Skeletal muscle tissue (tissue), 4 donors: ENCODE results near the gene RBP5. TPM values are rescaled to one million over a fixed set of nuclear protein-coding genes. Genes with fewer than 3 reads are reported as not detected.

ENCODE experiments used
- H3K27ac ChIP-seq: one replicate; pipeline ENCODE4 v1.7.0; 2013; ENCODE audit warnings: mild to moderate bottlenecking, low read depth, low read length, inconsistent platforms
- H3K27me3 ChIP-seq, 3 donors: one replicate each; pipeline ENCODE4 v1.7.0; 2013; ENCODE audit warnings: low read length in 3 of 3; ENCODE audit not compliant: control insufficient read depth in 3 of 3, insufficient read depth in 3 of 3
- H3K36me3 ChIP-seq, 3 donors: one replicate each; pipeline ENCODE4 v1.7.0; 2013; ENCODE audit warnings: low read length in 3 of 3; ENCODE audit not compliant: control insufficient read depth in 3 of 3, insufficient read depth in 3 of 3
- H3K4me1 ChIP-seq, 3 donors: one replicate each; pipeline ENCODE4 v1.7.0; 2013; ENCODE audit warnings: low read length in 3 of 3, mild to moderate bottlenecking in 3 of 3; ENCODE audit not compliant: control insufficient read depth in 3 of 3, insufficient read depth in 3 of 3
- H3K4me3 ChIP-seq, 3 donors: one replicate each; pipeline ENCODE4 v1.7.0; 2013; ENCODE audit warnings: low read length in 3 of 3
- H3K9ac ChIP-seq, 3 donors: one replicate each; pipeline ENCODE4 v1.7.0; 2013; ENCODE audit warnings: low read length in 3 of 3, mild to moderate bottlenecking in 3 of 3, moderate library complexity in 2 of 3, low read depth in 1 of 3
- H3K9me3 ChIP-seq, 3 donors: one replicate each; pipeline ENCODE4 v1.7.0; 2013; ENCODE audit warnings: low read length in 3 of 3; ENCODE audit not compliant: control insufficient read depth in 3 of 3
- total RNA-seq: library from RNA; depleted of rRNA; stranded (reverse); fragments of >200 nt; gene quantifications from one replicate; pipeline ENCODE4 v1.2.3, GENCODE V29; 2014
- donor health status: Osteomylitis.

RBP5 gene
- total RNA-seq, 1 donor from 2014 or later, result not detected

DNA sequence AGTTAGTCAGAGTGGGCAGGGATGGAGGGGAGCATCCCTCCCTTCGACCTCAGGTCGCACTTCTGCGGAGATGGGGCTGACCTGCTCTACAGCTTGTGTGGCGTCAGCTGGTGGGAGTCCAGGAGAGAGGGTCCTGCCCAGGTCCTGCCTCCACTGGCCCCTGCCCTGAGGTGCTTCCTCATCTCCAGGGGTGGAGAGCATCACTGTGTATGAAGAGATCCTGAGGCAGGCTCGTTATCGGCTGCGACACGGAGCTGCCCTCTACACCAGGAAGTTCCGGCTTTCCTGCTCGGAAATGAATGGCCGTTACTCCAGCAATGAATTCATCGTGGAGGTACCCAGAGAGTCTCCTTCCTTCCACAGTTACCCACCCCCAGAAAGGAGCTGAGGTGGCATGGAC, 21.7 kb upstream of the RBP5 start:
- Histone ChIP-seq H3K4me3 (no peak overlapping the region), H3K9ac (no peak overlapping the region), H3K9me3 (no peaks in the 10 kb centered on the region), H3K27me3 (no peaks in the 10 kb centered on the region), H3K4me1 (no peaks in the 10 kb centered on the region), H3K36me3 (peaks cover 7 to 33% (median 12%) of the 10 kb centered on the region in 3 donors), H3K27ac (no peak overlapping the region)

DNA sequence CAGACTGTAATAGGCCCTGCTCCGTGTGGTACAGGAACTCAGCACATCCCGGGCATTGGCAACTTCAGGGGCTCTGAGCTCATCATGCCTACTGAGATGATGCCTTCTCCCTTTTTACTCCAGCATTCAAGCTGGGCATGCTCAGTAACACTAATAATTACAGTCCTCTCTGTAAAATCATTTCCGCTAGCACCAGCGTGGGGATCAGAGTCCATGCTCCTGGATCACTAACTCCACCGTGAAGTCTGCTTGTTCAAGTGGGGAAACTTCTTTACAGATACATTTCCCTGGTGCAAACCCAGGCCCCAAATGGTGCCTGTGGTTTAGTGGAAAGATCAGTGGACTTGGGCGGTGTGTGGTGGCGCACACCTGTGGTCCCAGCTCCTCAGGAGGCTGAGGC, 18.2 kb upstream of the RBP5 start:
- Histone ChIP-seq H3K27me3 (no peaks in the 10 kb centered on the region), H3K36me3 (peaks cover 12 to 33% (median 12%) of the 10 kb centered on the region in 3 donors), H3K27ac (no peak overlapping the region), H3K4me3 (no peak overlapping the region), H3K4me1 (peaks cover 0 to 3% (median 2%) of the 10 kb centered on the region in 3 donors), H3K9ac (no peak overlapping the region), H3K9me3 (no peaks in the 10 kb centered on the region)

DNA sequence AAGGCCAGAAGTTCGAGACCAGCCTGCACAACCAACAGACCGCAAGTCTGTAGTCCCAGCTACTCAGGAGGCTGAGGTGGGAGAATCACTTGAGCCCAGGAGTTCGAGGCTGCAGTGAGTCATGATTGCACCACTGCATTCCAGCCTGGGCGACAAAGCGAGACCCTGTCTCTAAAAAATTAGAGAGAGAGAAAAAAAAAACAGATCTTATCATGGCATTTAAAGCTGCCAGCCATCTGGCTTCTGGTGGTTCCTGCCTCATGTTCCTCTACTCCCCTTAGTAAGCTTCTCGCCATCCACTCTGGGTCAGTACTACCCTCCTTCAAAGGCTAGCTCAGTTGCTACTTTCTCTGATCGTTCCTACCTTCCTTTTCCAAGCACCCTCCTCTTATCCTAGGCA, 17.5 kb upstream of the RBP5 start:
- Histone ChIP-seq H3K27ac (no peak overlapping the region), H3K36me3 (peaks cover 12 to 32% (median 12%) of the 10 kb centered on the region in 3 donors), H3K4me1 (peaks cover 0 to 3% (median 2%) of the 10 kb centered on the region in 3 donors), H3K4me3 (no peak overlapping the region), H3K27me3 (no peaks in the 10 kb centered on the region), H3K9ac (no peak overlapping the region), H3K9me3 (no peaks in the 10 kb centered on the region)

DNA sequence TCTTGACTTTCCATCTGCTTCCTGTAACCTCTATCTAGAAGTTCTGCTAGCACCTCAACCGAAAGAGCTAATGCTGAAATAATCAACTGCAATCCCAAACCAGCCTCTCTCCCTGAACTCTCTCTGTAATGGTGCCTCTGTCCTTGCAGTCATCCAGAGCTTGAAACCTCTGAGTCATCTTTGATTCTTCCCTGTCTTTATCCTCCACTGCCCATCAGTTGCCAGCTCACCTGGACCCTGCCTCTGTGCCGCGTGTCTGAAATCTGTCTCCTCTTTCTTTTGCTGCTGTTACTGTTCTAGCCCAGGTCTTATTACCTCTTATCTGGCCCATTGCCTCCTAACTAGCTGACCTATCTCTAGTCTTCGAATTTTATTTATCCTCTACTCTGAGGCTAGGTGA, 17.0 kb upstream of the RBP5 start:
- H3K36me3 ChIP-seq, result peaks cover 12 to 29% (median 12%) of the 10 kb centered on the region in 3 donors

DNA sequence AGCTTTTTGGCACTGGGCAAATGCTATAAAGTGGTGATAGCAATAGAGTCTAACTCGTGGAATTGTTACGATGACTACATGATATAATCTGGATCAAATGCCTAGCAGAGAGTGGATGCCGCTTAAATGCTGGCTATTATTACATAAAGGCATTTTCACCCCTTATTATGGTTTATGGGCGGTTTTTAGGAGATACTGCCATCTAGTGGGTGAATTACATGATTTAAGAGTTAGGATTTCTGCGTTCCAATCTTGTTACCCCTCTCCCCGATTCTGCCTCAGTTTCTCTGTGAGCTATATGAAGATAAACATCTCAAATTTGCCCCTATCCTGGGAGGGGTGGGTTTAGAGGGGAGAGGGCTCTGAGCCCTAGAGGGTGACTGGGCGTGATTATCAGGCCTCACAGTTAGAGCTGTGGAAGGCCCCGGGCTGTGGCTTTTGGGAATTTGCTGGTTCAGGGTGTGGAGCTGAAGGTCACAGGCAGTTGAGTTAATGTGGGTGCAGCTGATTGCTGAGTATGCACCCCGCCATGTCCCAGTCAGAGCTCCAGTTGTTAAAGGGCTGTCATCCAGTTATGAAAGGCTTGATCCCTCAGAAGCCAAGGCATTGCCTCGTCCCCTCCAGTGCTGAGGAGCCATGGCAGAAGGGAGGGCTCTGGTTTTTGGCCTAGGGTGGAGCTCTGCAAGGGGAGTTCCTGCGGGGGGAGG, 15.9 kb upstream of the RBP5 start:
- peaks cover 0 to 3% (median 2%) of the 10 kb centered on the region in 3 donors for H3K4me1 ChIP-seq
- no peaks in the 10 kb centered on the region for H3K27me3 ChIP-seq
- peak overlapping the region; percentile 3 for H3K27ac ChIP-seq
- no peaks in the 10 kb centered on the region for H3K9me3 ChIP-seq
- peaks cover 10 to 18% (median 12%) of the 10 kb centered on the region in 3 donors for H3K36me3 ChIP-seq
- H3K9ac ChIP-seq, result peak overlapping the region in 1 of 3 donors; percentile 40
- H3K4me3 ChIP-seq, result no peak overlapping the region

More for the DNA sequence above, 17.0 kb upstream of the RBP5 start:
- peaks cover 0 to 3% (median 2%) of the 10 kb centered on the region in 3 donors for H3K4me1 ChIP-seq
- H3K9ac ChIP-seq, result no peak overlapping the region
- no peak overlapping the region for H3K4me3 ChIP-seq
- H3K9me3 ChIP-seq, result no peaks in the 10 kb centered on the region
- H3K27ac ChIP-seq, result no peak overlapping the region
- H3K27me3 ChIP-seq, result no peaks in the 10 kb centered on the region

DNA sequence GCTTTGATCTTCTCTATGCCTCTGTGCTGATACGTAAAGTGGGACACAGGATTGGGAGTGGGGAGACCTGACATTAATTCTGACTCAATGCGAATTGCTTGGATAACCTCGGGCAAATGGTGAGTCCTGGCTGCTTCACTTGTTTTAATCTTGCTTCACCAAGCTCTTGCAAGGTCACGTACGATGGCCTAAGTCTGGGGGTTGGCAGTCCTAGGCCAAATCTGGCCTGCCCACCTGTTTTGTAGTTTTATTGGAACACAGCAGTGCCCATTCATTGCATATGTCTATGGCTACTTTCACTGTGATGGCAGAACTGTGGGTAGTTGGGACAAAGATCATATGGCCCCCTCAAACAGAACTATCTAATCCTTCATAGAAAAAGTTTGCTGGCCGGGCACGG, 14.9 kb upstream of the RBP5 start:
- no peaks in the 10 kb centered on the region for H3K9me3 ChIP-seq
- no peaks in the 10 kb centered on the region for H3K27me3 ChIP-seq
- H3K27ac ChIP-seq, result no peak overlapping the region
- H3K36me3 ChIP-seq, result peaks cover 2 to 9% (median 4%) of the 10 kb centered on the region in 3 donors
- H3K9ac ChIP-seq, result no peak overlapping the region
- H3K4me3 ChIP-seq, result no peak overlapping the region
- H3K4me1 ChIP-seq, result peaks cover 0 to 3% (median 2%) of the 10 kb centered on the region in 3 donors

DNA sequence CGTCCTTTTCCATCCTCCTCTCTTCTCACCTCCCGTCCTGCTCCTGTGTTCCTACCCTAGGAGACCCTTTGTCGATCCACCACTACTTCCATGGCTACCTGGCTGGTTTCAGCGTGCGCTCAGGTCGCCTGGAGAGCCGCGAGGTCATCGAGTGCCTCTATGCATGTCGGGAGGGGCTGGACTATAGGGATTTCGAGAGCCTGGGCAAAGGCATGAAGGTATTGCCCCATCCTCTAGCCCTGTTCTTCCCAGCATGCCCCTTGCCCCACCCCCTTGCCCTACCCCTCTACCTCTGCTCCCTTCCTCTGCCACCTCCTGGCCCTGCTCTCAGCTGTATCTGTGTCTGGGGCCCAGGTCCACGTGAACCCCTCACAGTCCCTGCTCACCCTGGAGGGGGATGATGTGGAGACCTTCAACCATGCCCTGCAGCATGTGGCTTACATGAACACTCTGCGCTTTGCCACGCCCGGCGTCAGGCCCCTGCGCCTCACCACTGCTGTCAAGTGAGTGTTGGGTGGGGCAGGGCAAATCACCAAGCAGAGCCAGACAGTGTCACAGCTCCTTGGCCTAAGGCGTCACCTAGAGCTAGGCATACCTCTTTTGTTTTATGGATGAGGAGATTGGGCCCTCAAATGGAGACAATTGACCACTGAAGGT, 14.2 kb upstream of the RBP5 start:
- H3K36me3 ChIP-seq, result peaks cover 2 to 8% (median 4%) of the 10 kb centered on the region in 3 donors
- H3K4me1 ChIP-seq, result peaks cover 0 to 3% (median 2%) of the 10 kb centered on the region in 3 donors
- no peak overlapping the region for H3K9ac ChIP-seq
- no peaks in the 10 kb centered on the region for H3K27me3 ChIP-seq
- H3K27ac ChIP-seq, result no peak overlapping the region
- H3K9me3 ChIP-seq, result no peaks in the 10 kb centered on the region
- H3K4me3 ChIP-seq, result no peak overlapping the region

DNA sequence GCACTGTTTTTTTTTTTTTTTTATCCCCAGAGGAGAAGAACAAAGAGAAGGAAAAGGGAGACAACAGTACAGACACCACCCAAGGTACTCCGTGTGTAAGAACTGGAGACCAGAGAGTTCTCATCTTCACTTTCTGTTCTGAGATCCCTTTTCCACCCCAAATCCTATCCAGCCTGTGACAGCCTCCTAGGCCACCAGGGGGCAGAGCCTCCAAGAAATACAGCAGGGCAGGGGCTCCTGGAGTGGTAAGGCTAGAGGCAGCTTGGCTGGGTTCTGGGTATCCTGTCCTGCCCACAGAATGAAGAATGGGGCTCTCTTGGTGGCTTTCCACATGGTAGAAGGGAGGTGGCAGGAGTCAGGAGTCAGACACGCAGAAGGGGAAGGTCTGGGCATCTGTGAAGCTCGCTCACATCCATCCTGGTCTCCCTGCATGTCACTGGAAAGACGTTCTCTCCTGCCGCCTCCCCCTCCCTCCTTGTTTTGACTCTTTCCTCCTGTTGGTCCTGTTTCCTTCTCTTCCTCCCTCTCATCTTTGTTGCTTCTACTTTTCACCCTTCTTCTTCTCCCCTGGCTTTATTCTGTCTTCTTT, 13.5 kb upstream of the RBP5 start:
- H3K27me3 ChIP-seq, result no peaks in the 10 kb centered on the region
- no peaks in the 10 kb centered on the region for H3K9me3 ChIP-seq
- H3K27ac ChIP-seq, result no peak overlapping the region
- H3K4me1 ChIP-seq, result peaks cover 0 to 3% (median 2%) of the 10 kb centered on the region in 3 donors
- no peak overlapping the region for H3K4me3 ChIP-seq
- H3K9ac ChIP-seq, result no peak overlapping the region
- H3K36me3 ChIP-seq, result peaks cover 2 to 14% (median 4%) of the 10 kb centered on the region in 3 donors

DNA sequence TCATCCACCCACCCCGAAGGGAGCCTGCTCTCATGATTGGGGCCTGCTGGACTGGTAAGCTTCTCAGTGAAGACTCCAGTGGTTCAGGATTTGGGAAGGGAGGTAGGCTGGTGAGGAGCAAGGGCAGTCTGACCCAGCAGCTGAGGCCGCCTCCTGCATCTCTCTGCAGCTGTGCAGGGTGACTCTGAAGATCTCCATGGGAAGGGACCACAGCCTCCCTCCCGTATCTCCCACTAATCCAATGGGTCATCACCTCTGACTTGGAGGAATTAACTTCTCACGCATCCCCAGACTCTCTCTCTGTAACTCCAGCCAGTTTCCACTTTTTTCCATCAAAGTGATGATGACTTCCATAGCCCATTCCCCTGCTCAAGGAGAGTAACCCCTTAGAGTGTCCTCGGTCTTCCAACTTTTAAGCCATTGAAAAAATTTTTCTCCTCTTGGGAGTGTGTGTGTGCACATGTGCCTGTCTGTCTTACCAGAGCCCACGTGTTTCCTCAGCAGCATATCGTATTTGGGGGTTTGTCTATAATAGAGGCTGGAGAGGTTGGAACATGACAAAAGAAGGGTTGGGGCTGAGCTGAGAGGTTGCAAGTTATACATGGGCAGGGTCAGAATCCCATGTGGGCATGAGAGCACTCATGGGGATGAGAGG, 12.8 kb upstream of the RBP5 start:
- H3K36me3 ChIP-seq, result peaks cover 3 to 20% (median 4%) of the 10 kb centered on the region in 3 donors
- peaks cover 0 to 3% (median 2%) of the 10 kb centered on the region in 3 donors for H3K4me1 ChIP-seq
- H3K9me3 ChIP-seq, result no peaks in the 10 kb centered on the region
- no peak overlapping the region for H3K4me3 ChIP-seq
- no peaks in the 10 kb centered on the region for H3K27me3 ChIP-seq
- H3K9ac ChIP-seq, result no peak overlapping the region
- no peak overlapping the region for H3K27ac ChIP-seq
